ENCODE measurements around the gene MAST3.

Gene MAST3

DNA sequence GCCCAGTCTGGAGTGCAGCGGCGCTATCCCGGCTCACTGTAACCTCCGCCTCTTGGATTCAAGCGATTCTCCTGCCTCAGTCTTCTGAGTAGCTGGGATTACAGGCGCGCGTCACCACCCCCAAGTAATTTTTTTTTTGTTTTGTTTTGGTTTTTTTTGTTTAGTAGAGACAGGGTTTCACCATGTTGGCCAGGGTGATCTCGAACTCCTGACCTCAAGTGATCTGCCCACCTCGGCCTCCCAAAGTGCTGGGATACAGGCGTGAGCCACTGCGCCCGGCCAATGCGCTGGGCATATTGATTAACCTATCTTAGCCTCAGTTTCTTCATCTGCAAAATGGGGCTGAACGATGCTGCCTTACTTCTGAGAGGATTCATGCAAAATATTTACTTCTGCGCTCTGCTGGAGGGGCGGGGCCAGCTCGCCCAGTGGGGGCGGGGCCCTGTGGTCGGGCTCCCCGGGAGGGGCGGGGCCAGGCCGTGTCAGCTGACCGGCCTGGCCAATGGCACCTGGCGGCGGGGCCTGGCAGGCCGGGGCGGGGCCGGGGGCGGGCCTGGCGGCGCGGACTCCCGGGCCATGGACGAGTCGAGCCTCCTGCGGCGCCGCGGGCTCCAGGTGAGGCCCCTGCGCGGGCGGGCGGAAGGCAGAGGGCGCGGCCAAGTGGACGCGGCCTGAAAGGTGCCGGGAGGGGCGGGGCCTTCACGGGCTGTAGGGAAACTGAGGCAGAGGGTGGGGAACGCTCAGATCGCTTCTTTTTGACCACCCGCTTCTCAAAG is at the start of gene MAST3:
TSS of gene MAST3 (plus strand) at position 562 of the 776 bp plus-strand sequence. CDS start at position 577, 15 bp downstream.
- DNase-seq: peak in 55 of 56 donors; percentile 24 to 92 (median 74)

DNA sequence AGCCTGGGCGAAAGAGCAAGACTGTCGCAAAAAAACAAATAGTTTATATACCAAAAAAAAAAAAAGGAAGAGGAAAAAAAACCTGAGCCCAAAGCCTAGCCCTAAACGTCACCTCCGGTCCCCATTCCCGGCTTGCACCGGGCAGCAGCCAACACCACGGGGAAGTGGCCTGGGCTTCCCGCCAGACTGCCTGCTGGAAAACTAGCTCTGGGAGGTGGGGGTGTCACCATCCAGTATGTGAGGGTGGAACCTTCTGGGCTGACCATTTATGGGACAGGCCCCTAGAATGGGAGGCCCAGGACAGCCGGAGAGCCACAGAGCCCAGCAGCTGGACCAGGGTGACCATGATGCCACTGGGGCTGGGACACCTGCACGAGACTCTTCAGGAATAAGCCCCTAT is 48.2 kb upstream of the MAST3 start:
- peak in 46 of 56 donors; percentile 5 to 84 (median 56) for DNase-seq

DNA sequence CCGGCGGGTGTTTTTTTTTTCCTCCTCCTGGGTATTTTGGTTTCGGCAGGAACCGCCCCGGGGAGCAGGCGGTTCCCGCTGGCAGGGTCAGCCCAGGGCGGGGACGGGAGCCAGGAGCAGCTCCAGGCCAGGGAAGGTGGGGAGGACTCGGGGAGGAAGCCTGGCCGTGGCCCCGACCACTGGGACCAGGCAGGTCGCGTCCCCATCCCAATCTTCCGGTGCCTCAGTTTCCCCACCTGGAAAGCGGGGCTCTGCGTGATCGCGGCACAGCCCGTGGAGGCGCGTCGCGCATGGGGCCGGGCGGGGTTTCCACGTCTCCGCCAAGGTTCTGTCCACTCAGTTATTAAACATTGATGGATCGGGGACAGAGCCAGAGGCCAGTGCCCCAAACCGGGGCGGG is 45.7 kb upstream of the MAST3 start:
- no peak for DNase-seq

- DNase-seq: no peak
These were observed 43.9 kb upstream of the MAST3 start for GRCh38 chr19:18053576-18054219.

DNA sequence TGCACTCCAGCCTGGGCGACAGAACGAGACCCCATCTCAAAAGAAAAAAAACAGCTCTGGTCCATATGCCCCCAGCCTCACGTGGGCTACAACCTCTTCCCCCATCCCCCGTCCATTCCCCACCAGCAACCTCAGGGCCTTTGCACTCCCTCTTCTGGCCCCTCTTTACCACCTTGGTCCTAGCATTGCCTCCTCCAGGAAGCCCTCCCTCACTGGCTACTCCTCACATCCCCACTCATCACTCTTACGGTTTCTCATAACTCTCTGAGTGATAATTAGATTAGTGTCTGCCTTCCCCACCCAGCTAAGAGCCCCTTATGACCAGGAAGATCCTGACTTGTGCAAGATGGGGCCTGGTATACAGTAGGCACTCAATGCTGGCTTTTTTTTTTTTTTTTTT is 41.6 kb upstream of the MAST3 start:
- DNase-seq: no peak

DNA sequence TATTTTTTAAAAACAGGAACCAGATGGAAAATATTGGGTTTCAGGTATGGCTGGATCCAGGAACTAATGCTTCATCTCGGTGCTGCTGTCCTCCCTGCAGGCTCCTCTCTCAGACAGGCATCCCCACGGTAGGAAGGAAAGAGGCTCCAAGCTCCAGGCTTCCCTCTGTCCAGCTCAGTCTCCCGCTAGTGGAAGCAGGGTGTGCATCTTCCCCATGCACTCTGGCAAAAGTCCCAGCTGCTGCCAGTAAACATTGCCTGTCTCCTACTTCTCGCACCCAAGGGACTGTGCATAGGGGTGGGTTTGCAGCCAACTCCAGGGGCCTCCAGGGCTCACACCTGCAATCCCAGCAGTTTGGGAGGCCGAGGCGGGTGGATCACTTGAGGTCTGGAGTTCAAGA is 40.0 kb upstream of the MAST3 start:
- peak in 41 of 56 donors; percentile 3 to 70 (median 39) for DNase-seq

- peak in 53 of 56 donors; percentile 14 to 87 (median 69) for DNase-seq
These were observed 39.2 kb upstream of the MAST3 start for GRCh38 chr19:18058208-18059009.

DNA sequence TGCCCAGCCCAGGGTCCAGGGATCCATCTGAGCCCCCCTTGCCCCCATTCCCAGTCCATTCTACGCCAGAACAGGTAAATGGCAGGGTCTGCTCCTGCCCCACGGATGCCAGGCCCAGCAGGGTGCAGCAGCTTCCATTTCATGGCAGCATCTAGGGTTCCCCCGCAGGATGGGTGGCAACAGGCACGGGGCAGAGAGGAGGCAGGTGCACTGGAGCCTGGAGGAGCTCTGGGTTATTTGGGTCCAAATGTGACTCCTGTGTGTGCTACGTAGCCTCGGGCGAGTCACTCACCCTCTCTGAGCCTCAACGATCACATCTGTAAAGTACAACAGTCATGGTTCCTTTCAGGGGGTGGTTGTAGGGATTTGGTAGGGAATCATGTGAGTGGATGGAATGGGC is 38.3 kb upstream of the MAST3 start:
- DNase-seq: no peak

- no peak for DNase-seq
These were observed 37.7 kb upstream of the MAST3 start for GRCh38 chr19:18059902-18060301.

GRCh38 chr19:18060472-18060871 is 37.1 kb upstream of the MAST3 start:
- no peak for DNase-seq

GRCh38 chr19:18062028-18062427 is 35.5 kb upstream of the MAST3 start:
- peak in 5 of 56 donors; percentile 24 to 49 (median 41) for DNase-seq

- DNase-seq: peak in 1 of 56 donors; percentile 5
These were observed 34.1 kb upstream of the MAST3 start for GRCh38 chr19:18063463-18063862.

DNA sequence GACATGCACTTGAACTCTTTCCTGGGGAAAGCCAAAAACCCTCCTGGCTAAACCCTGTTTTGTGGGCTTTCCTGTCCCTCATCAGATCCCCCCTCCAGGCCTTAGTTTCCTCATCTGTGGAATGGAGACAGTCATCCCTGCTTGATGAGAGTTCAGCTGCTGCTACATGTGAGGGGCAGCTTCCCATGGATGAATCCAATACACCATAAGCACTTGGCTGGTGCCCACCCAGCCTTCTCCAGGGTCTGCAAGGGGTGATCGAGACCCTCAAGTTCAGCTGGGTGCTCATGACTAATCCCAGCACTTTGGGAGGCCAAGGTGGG is 32.4 kb upstream of the MAST3 start:
- DNase-seq: no peak

- no peak for DNase-seq
These were observed 29.2 kb upstream of the MAST3 start for GRCh38 chr19:18068395-18068794.

GRCh38 chr19:18069383-18069782 is 28.2 kb upstream of the MAST3 start:
- no peak for DNase-seq

- DNase-seq: peak in 28 of 56 donors; percentile 3 to 75 (median 30)
These were observed 27.4 kb upstream of the MAST3 start for GRCh38 chr19:18070181-18070580.

GRCh38 chr19:18072335-18072734 is 25.2 kb upstream of the MAST3 start:
- DNase-seq: no peak

DNA sequence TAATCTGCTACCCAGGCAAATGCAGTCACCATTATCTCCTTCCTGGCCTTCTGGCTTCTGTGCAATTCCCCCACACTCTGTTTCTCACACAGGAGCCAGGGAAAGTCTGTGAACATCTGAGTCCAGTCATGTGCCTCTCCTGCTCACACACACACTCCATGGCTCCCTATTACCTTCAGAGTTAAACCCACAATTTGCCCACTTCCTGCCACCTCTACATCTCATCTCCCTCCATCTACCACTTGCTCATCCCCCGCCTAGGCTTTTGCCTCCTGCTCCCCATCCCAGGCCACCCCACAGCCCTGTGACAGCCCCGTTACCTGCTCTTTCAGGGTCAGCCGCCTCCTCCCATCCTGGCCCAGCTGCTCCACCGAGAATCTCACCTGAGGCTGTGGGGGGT is 24.4 kb upstream of the MAST3 start:
- no peak for DNase-seq

DNA sequence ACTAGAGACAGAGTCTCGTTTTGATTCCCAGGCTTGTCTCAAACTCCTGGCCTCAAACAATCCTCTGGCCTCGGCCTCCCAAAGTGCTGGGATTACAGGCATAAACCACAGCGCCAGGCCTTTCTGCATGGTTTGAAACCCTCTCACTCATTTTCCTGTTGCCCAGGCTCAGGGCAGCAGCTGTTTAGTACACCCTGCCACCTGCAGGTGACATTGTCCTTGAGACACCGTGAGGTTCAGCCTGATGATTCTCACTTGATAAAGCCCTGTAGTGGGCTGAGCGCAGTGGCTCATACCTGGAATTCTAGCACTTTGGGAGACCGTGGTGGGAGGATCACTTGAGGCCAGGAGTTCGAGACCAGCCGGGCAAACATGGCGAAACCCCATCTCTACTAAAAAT is 23.4 kb upstream of the MAST3 start:
- no peak for DNase-seq

DNA sequence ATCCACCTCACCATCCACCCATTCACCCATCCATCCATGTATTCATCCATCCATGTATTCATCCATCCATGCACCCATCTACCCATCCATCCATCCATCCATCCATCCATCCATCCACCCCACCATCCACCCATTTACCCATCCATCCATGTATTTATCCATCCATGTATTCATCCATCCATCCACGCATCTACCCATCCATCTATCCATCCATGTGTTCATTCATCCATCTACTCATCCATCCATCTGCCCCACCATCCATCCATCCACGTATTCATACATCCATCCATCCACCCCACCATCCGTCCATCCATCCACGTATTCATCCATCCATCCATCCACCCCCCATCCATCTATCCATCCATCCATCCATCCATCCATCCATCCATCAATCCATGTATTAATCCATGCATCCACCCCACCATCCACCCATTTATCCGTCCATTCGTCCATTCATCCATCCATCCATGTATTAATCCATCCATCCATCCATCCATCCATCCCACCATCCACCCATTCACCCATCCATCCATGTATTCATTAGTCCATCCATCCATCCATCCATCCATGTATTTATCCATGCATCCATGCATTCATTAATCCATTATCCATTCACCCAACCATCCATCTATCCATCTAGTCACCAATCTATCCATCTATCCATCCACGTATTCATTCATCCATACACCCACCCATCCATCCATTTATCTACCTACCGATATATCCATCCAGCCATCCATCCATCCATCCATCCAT is 13.5 kb upstream of the MAST3 start:
- no peak for DNase-seq

DNA sequence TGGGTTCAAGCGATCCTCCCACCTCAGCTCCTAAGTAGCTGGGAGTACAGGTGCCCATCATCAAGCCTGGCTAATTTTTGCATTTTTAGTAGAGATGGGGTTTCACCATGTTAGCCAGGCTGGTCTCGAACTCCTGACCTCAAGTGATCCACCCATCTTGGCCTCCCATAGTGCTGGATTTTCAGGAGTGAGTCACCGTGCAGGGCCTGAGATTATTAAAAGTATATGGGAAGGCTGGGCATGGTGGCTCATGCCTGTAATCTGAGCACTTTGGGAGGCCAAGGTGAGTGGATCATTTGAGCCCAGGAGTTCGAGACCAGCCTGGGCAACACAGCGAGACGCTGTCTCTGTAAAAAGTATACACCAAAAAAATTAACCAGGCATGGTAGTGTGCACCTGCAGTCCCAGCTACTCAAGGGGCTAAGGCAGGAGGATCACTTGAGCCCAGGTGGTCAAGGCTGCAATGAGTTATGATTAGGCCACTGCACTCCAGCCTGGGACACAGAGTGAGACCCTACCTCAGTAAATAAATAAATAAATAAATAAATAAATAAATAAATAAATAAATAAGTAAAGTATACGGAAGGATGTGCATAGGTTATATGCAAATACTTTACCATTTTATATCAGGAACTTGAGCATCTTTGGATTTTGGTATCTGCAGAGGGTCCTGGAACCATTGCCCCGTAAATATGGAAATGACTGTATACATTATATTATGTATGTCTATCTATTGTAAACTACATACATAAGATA is 11.7 kb upstream of the MAST3 start:
- DNase-seq: no peak
